AG20443 (cell line): ENCODE measurements around the gene NANOG.
"Not testable (repeated sequence)": the region's sequence is repeated elsewhere in the genome, so short reads cannot be mapped to it uniquely, and the experiment has no call there.

Experiments used
- DNase-seq: peaks from one replicate; pipeline ENCODE4 v3.0.0; 2012; ENCODE audit warnings: low spot score, mixed read lengths

The NANOG gene

GRCh38 chr12:7788884-7789528 is at the start of gene NANOG:
Gene NANOG (plus strand): TSS chr12:7789402. CDS start chr12:7789615, 213 bp downstream.
- DNase-seq: not testable (repeated sequence)

DNA sequence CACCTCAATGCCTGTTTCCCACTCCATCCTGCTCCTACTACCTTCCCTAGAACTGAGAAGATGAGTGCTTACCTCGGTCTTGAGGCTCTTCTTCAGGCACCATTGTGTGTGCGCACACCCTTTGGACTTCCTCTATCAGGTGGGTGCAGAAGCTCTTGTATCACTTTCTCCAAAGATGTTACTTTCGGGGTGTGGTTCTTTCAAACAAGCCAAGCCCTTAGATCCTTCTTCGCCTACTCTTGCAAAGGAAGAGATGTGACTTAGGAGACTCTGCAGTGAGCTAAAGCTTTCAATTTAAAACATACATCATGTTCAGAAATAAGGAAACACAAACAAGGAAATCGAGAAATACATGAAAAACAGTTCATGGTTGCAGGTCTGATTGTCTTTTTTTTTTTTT is 42.0 kb upstream of the NANOG start, which contains the start of gene CLEC4C:
Gene CLEC4C (minus strand): TSS at position 130 of the 400 bp plus-strand sequence. CDS start 27 bp downstream, at position 103.
- no peak for DNase-seq

- no peak for DNase-seq
Observed at GRCh38 chr12:7748852-7749251, 40.4 kb upstream of the NANOG start.

DNA sequence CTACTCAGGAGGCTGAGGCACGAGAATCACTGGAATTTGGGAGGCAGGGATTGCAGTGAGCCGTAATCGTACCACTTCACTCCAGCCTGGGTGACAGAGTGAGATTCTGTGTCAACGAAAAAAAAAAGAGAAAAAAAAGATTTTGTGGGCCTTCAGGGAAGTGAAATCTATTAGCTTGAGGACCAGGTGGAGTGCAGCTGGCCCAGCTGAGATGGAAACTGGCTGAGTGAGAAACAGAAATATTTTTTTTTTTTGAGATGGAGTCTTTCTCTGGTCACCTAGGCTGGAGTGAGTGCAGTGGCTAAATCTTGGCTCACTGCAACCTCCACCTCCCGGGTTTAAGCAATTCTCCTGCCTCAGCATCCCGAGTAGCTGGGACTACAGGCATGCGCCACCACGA is 39.8 kb upstream of the NANOG start:
- no peak for DNase-seq

- no peak for DNase-seq
Observed at GRCh38 chr12:7750350-7750749, 38.9 kb upstream of the NANOG start.

DNA sequence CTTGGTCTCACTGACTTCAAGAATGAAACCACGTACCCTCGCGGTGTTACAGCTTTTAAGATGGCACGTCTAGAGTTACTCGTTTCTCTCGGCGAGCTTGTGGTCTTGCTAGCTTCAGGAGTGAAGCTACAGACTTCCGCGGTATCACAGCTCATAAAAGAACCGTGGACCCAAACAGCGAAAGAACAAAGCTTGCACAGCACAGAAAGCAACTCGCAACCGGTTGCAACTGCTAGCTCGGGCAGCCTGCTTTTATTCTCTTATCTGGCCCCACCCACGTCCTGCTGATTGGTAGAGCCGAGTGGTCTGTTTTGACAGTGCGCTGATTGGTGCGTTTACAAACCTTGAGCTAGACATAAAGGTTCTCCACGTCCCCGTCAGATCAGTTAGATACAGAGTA is 37.8 kb upstream of the NANOG start:
- no peak for DNase-seq

- DNase-seq: not testable (repeated sequence)
Observed at GRCh38 chr12:7751941-7752922, 37.0 kb upstream of the NANOG start.

DNA sequence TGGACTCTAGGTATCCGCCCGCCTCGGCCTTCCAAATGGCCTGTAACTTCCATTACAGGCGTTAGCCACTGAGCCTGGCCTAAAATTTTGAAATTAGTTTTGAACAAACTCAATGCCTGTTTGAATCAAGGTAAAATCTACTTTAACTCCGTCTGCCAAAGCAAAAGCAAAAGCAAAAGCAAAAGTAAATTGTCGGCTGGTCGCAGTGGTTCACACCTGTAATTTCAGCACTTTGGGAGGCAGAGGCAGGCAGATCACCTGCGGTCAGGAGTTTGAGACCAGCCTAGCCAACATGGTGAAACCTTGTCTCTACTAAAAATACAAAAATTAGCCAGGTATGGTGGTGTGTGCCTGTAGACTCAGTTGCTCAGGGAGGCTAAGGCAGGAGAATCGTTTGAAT is 33.5 kb upstream of the NANOG start:
- DNase-seq: not testable (repeated sequence)

GRCh38 chr12:7756993-7757392 is 32.2 kb upstream of the NANOG start:
- DNase-seq: no peak

GRCh38 chr12:7758766-7759140 is 30.4 kb upstream of the NANOG start:
- no peak for DNase-seq

- DNase-seq: no peak
Observed at GRCh38 chr12:7769999-7770398, 19.2 kb upstream of the NANOG start.

GRCh38 chr12:7781274-7781673 is 7.9 kb upstream of the NANOG start:
- DNase-seq: no peak

DNA sequence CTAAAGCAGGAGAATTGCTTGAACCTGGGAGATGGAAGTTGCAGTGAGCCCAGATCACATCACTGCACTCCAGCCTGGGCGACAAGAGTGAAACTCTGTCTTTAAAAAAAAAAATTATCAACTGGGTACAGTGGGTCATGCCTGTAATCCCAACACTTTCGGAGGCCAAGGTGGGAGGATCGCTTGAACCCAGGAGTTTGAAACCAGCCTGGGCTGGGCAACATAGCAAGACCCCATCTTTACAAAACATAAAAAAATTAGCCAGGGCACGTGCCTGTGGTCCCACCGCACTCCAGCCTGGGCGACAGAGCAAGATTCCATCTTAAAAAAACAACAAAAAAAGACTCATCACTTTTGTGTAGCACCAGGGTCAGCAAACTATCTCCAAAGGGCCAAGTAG is 7.1 kb upstream of the NANOG start:
- no peak for DNase-seq

DNA sequence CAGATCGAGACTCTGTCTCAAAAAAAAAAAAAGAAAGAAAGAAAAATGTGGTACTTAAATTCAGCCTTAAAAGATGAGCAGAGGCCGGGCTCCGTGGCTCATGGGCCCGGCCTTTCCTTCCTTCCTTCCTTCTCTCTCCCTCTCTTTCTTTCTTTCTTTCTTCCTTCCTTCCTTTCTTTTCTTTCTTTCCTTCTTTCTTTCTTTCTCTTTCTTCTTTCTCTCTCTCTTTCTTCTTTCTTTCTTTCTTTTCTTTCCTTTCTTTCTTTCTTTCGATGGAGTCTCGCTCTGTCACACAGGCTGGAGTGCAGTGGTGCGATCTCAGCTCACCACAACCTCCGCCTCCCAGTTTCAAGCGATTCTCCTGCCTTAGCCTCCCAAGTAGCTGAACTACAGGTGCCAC is 5.8 kb upstream of the NANOG start:
- DNase-seq: not testable (repeated sequence)

GRCh38 chr12:7784701-7785100 is 4.5 kb upstream of the NANOG start:
- DNase-seq: no peak

DNA sequence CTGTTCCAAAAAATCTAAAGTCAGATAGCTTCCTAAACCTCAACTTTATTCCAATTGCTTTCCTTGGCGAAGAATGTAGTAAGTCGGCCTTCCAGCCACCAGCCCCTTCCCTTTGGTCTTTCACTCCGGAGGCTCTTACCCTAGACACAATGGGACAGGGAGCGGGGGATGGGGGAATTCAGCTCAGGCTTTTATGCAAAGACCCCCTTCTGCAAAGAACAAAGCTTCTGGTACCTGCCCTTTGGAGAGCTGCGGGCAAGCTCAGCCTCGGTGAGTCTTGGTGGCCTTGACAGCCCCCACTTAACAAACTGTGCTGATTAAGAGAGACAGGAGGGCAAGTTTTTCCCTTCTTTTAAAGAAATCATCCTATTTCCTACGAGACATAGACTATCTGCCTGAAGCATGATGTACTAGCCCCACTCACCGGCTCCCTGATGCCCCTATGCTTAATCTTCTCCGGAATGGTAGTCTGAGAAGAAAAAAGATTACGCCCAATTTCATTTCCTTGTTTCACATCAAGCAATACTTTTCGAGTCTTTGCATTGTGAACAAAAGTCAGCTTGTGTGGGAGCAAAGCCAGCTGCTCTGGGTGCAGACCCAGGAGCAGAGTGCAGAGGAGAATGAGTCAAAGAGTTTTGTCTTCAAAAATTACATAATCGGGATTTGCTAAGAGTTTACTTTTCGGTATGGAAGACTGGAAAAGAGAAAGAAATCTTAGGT is 1.5 kb upstream of the NANOG start:
- DNase-seq: peak; percentile 18

- no peak for DNase-seq
Observed at GRCh38 chr12:7788294-7788660, 925 bp upstream of the NANOG start.

- no peak for DNase-seq
Observed at GRCh38 chr12:7793211-7793610, 4.0 kb downstream of the NANOG start.

- not testable (repeated sequence) for DNase-seq
Observed at GRCh38 chr12:7797269-7797668, 8.1 kb downstream of the NANOG start.

GRCh38 chr12:7797698-7798398 is 8.6 kb downstream of the NANOG start:
- no peak for DNase-seq

GRCh38 chr12:7798750-7799308 is 9.6 kb downstream of the NANOG start:
- DNase-seq: not testable (repeated sequence)

DNA sequence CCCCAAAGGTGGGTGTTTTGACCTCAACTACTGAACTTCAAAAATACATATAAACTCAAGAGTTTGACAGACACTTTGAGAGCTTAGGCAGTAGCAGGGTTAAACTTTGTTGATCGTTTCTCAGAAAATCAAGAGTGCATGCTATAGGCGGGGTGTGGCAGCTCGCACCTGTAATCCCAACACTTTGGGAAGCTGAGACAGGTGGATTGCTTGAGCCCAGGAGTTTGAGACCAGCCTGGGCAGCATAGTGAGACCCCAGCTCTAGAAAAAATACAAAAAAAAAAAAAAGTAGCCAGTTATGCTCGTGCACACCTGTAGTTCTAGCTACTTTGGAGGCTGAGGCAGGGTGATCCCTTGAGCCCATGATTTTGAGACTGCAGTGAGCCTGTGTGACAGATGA is 12.3 kb downstream of the NANOG start:
- DNase-seq: no peak
